ENCODE data around the gene TAF15. TPM values are rescaled to one million over a fixed set of nuclear protein-coding genes. Genes with fewer than 3 reads are reported as not detected.

TAF15 gene
- total RNA-seq, 2 donors from 2014 or later, result 310 to 312 TPM

DNA sequence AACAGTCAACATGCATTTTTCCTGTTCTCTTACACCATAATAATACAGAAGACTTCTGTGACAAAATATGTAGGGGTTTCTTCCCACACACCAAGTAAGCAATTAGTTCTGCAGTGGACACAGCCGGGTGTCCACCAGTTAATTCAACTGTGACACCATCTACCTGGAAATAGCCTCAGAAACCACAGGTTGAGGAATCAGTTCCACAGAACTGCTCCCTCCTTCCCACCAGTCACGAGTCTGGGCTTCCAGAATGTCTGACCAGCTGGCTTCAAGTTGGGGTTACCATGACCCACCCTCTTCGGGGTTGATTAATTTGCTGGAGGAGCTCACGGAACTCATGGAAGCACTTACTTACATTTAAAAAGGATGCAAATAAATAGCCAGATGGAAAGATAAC is 84.5 kb downstream of the TAF15 start:
- H3K27ac Mint-ChIP-seq, result no peak overlapping the region
- no peak for ATAC-seq (replicated peaks in 1 of 2)

GRCh38 chr17:35894206-35894605 is 84.9 kb downstream of the TAF15 start:
- no peak overlapping the region for H3K4me3 Mint-ChIP-seq
- no peaks in the 10 kb centered on the region for H3K36me3 Mint-ChIP-seq (ENCODE audit: insufficient read depth in 2 of 2)
- DNase-seq, result no peak
- H3K27me3 Mint-ChIP-seq (ENCODE audit: low read depth), result no peaks in the 10 kb centered on the region
- H3K9me3 Mint-ChIP-seq, result no peaks in the 10 kb centered on the region
- peaks cover 79% of the 10 kb centered on the region for H3K4me1 Mint-ChIP-seq (ENCODE audit: low read depth)
- H3K27ac Mint-ChIP-seq, result no peak overlapping the region
- ATAC-seq (replicated peaks in 1 of 2), result no peak

More for the DNA sequence above, 84.5 kb downstream of the TAF15 start:
- Mint-ChIP-seq H3K36me3 (ENCODE audit: insufficient read depth in 2 of 2) (no peaks in the 10 kb centered on the region), H3K27me3 (ENCODE audit: low read depth) (no peaks in the 10 kb centered on the region), H3K9me3 (no peaks in the 10 kb centered on the region), H3K4me3 (no peak overlapping the region), H3K4me1 (ENCODE audit: low read depth) (peaks cover 79% of the 10 kb centered on the region)
- no peak for DNase-seq

- DNase-seq, result peak; percentile 53 to 66
- Mint-ChIP-seq H3K4me1 (ENCODE audit: low read depth) (peaks cover 79% of the 10 kb centered on the region), H3K27ac (peak overlapping the region; percentile 92)
These were observed 86.6 kb downstream of the TAF15 start for GRCh38 chr17:35895636-35896587.

More at GRCh38 chr17:35895636-35896587, 86.6 kb downstream of the TAF15 start:
- Mint-ChIP-seq H3K9me3 (no peaks in the 10 kb centered on the region), H3K4me3 (peak overlapping the region; percentile 55 to 72), H3K27me3 (ENCODE audit: low read depth) (peaks cover 10% of the 10 kb centered on the region), H3K36me3 (ENCODE audit: insufficient read depth in 2 of 2) (no peaks in the 10 kb centered on the region)
- peak; percentile 58 to 67 for ATAC-seq (replicated peaks in 1 of 2)

Other genes with a start within 250 kb of the TAF15 start
- gene SLFN14, start 248.7 kb upstream of the TAF15 start, total RNA-seq, result not detected
- 1 to 10 TPM; 7.2 to 7.3 TPM for gene PEX12, start 230.9 kb upstream of the TAF15 start, total RNA-seq
- 100 to 1,000 TPM; 167 to 179 TPM for gene AP2B1, start 222.2 kb upstream of the TAF15 start, total RNA-seq
- 1 to 10 TPM in 1 of 2 donors, under 1 TPM in 1; 0.32 to 1.3 TPM for gene RASL10B, start 77.8 kb upstream of the TAF15 start, total RNA-seq
- under 1 TPM; 0.09 to 0.17 TPM for gene GAS2L2, start 56.2 kb upstream of the TAF15 start, total RNA-seq
- gene C17orf50, start 48.6 kb upstream of the TAF15 start, total RNA-seq, result not detected
- under 1 TPM in 1 of 2 donors, not detected in 1; 0.96 TPM for gene MMP28, start 13.8 kb upstream of the TAF15 start, total RNA-seq
- gene HEATR9, start 59.4 kb downstream of the TAF15 start, total RNA-seq, result 1 to 10 TPM in 1 of 2 donors, under 1 TPM in 1; 0.46 to 1.8 TPM
- 100 to 1,000 TPM in 1 of 2 donors, 10 to 100 TPM in 1; 63.3 to 178 TPM for gene CCL5, start 70.9 kb downstream of the TAF15 start, total RNA-seq
- 1 to 10 TPM; 7.6 to 8.4 TPM for gene RDM1, start 121.3 kb downstream of the TAF15 start, total RNA-seq
- gene LYZL6, start 134.2 kb downstream of the TAF15 start, total RNA-seq, result not detected
- gene CCL16, start 172.0 kb downstream of the TAF15 start, total RNA-seq, result not detected
- gene CCL14, start 177.2 kb downstream of the TAF15 start, total RNA-seq, result not detected
- not detected for gene CCL15, start 192.1 kb downstream of the TAF15 start, total RNA-seq
- not detected for gene CCL23, start 208.5 kb downstream of the TAF15 start, total RNA-seq

All from activated T-cell treated with anti-CD3 and anti-CD28 coated beads, Interleukin-2, amount 50 U/mL, for 72 hours (primary cell).